Spleen (tissue), 11 donors: Measurements from ENCODE around the gene SLC28A1. TPM values are rescaled to one million over a fixed set of nuclear protein-coding genes. Genes with fewer than 3 reads are reported as not detected.
"Not testable (repeated sequence)": the region's sequence is repeated elsewhere in the genome, so short reads cannot be mapped to it uniquely, and the experiment has no call there.

Experiments used
- DNase-seq: peaks from one replicate; pipeline ENCODE4 v3.0.0-alpha.2; 2020
- H3K27ac ChIP-seq, 8 donors: fragments of 200-600 bp; sonication (generic) in 7 of 8; 1 replicate in 4 of 8; 2 replicates in 4 of 8; pipeline versions ENCODE4 v1.5.0 to v1.8.0; 2016 to 2021; ENCODE audit warnings: inconsistent platforms in 4 of 8, mild to moderate bottlenecking in 4 of 8, moderate library complexity in 1 of 8
- H3K27me3 ChIP-seq, 7 donors: fragments of 200-600 bp; sonication (generic) in 6 of 7; replicated peaks in 1 of 7; 1 replicate in 4 of 7; 2 replicates in 3 of 7; pipeline versions ENCODE4 v1.5.0 to v1.8.0; 2016 to 2021; ENCODE audit warnings: inconsistent platforms in 3 of 7, mild to moderate bottlenecking in 1 of 7
- H3K36me3 ChIP-seq, 6 donors: fragments of 200-600 bp; sonication (generic) in 5 of 6; 1 replicate in 4 of 6; 2 replicates in 2 of 6; pipeline versions ENCODE4 v1.5.0 to v1.8.0; 2016 to 2021; ENCODE audit warnings: inconsistent platforms in 2 of 6
- H3K4me1 ChIP-seq, 6 donors: fragments of 200-600 bp; sonication (generic) in 5 of 6; 1 replicate in 3 of 6; 2 replicates in 3 of 6; pipeline versions ENCODE4 v1.5.0 to v1.8.0; 2016 to 2021; ENCODE audit warnings: inconsistent platforms in 3 of 6
- H3K4me3 ChIP-seq, 8 donors: fragments of 200-600 bp; sonication (generic) in 7 of 8; 1 replicate in 4 of 8; 2 replicates in 4 of 8; pipeline versions ENCODE4 v1.5.0 to v1.8.0; 2016 to 2021; ENCODE audit warnings: inconsistent platforms in 4 of 8, mild to moderate bottlenecking in 4 of 8, moderate library complexity in 2 of 8
- H3K9me3 ChIP-seq, 8 donors: fragments of 200-600 bp; sonication (generic) in 7 of 8; 1 replicate in 4 of 8; 2 replicates in 4 of 8; pipeline versions ENCODE4 v1.5.0 to v1.8.0; 2016 to 2021; ENCODE audit warnings: inconsistent platforms in 4 of 8
- POLR2A ChIP-seq, 3 donors: fragments of 450-650 bp; IDR thresholded peaks; one replicate each; pipeline ENCODE4 v1.5.1; 2017; ENCODE audit warnings: antibody characterized with exemption in 3 of 3, mild to moderate bottlenecking in 1 of 3
- POLR2AphosphoS5 ChIP-seq, 3 donors: sonication (generic); formaldehyde crosslinking; IDR thresholded peaks; one replicate each; pipeline ENCODE4 v1.5.1; 2017; ENCODE audit warnings: antibody characterized with exemption in 3 of 3
- WGBS, 5 donors: extraction: QIAGEN DNeasy Blood & Tissue Kit in 3 of 5; methylation state at CpG; one replicate each; pipeline versions ENCODE4 v1.1.5 to v1.1.7; 2013 to 2018; 5-methylcytosine and 5-hydroxymethylcytosine counted together
- intact Hi-C: fragments of 100-400 bp; cut with DNase I; formaldehyde crosslinking; loops from one replicate; pipeline ENCODE4 v1.15.0; 2023; ENCODE audit warnings: low total_unique reads
- polyA plus RNA-seq, 3 donors: library from polyadenylated mRNA; stranded (reverse); fragments of 200-250 nt; gene quantifications; one replicate each; pipeline ENCODE4 v1.2.1, GENCODE V29; 2013
- total RNA-seq, 7 donors: library from RNA; depleted of rRNA in 3 of 7; stranded (reverse); fragments of >200 nt in 3 of 7; fragmentation: NEBNext Ultra II Directional in 4 of 7; extraction: Animal tissue kit (Norgen Biotek cat#: 25700) in 4 of 7; gene quantifications; one replicate each; pipeline versions ENCODE4 v1.1.0 to v1.2.1, GENCODE V29; 2016 to 2021
- TF ChIP-seq, protein P1 (sequence below), 11 experiments: fragments of 200-600 bp in 7 of 11; fragments of 450-650 bp in 4 of 11; sonication (generic) in 4 of 11; IDR thresholded peaks in 8 of 11; conservative IDR thresholded peaks in 3 of 11; 1 replicate in 7 of 11; 2 replicates in 4 of 11; pipeline versions ENCODE4 v1.4.0 to v1.8.0; 2016 to 2021; ENCODE audit warnings: antibody characterized with exemption in 11 of 11, inconsistent platforms in 4 of 11, mild to moderate bottlenecking in 1 of 11
- donor health status: healthy with polysubstance abuse.
- donor health status: DM: no; HTN: no; CAD: no; lungs with moderate emphysema.
- donor health status: DM: no; HTN: no; CAD: no.
- donor health status: Bipolar disorder and iron deficiency.
- donor health status: healthy.
- donor health status: DM: no; HTN: no; CAD: no.
- donor health status: DM: yes; HTN: yes; CAD: no.

The SLC28A1 gene
- total and polyA plus RNA-seq, 10 donors: 0.10 to 0.29 (median 0.16) TPM; not detected in 7

DNA sequence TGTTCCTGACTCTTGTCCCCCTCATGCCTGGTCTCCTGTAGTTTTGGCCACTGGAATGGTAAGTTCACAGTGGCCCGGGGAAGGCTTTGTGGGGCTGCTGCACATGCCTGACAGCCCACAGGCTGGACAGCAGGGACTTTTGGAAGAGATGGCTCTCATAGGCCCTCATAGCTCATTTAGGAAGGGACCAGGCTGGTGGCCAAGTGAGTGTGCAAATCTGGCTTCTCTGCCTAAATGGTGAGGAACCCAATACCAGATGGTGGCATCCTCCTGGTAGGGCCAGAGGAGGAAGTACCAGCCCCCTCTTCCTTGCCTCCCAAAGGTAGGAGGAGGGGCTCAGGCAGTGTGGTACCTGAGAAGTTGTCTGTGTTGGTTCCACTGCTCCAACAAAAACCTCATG lies 41.7 kb upstream of the SLC28A1 start:
- intact Hi-C loops: no loop called here
- TF ChIP-seq, protein P1, sequence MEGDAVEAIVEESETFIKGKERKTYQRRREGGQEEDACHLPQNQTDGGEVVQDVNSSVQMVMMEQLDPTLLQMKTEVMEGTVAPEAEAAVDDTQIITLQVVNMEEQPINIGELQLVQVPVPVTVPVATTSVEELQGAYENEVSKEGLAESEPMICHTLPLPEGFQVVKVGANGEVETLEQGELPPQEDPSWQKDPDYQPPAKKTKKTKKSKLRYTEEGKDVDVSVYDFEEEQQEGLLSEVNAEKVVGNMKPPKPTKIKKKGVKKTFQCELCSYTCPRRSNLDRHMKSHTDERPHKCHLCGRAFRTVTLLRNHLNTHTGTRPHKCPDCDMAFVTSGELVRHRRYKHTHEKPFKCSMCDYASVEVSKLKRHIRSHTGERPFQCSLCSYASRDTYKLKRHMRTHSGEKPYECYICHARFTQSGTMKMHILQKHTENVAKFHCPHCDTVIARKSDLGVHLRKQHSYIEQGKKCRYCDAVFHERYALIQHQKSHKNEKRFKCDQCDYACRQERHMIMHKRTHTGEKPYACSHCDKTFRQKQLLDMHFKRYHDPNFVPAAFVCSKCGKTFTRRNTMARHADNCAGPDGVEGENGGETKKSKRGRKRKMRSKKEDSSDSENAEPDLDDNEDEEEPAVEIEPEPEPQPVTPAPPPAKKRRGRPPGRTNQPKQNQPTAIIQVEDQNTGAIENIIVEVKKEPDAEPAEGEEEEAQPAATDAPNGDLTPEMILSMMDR (IDR thresholded peaks at IDR 0.05 in 8 of 11, conservative IDR thresholded peaks at IDR 0.05 in 3 of 11): no peak
- no peak for TF ChIP-seq POLR2A (IDR thresholded peaks at IDR 0.05)
- no peak for TF ChIP-seq POLR2AphosphoS5 (IDR thresholded peaks at IDR 0.05)
- Histone ChIP-seq H3K36me3 (no peaks in the 10 kb centered on the region), H3K4me3 (no peak overlapping the region), H3K4me1 (no peaks in the 10 kb centered on the region), H3K27me3 (no peaks in the 10 kb centered on the region), H3K27ac (no peak overlapping the region), H3K9me3 (peaks cover 0 to 16% (median 14%) of the 10 kb centered on the region in 8 donors)
- 95 to 100% (median 100%) methylated on average over 1 of the region's 1 CpG; no CpG with 5 or more reads in 1 of the 5 donors for WGBS, 5 donors
- DNase-seq: no peak

DNA sequence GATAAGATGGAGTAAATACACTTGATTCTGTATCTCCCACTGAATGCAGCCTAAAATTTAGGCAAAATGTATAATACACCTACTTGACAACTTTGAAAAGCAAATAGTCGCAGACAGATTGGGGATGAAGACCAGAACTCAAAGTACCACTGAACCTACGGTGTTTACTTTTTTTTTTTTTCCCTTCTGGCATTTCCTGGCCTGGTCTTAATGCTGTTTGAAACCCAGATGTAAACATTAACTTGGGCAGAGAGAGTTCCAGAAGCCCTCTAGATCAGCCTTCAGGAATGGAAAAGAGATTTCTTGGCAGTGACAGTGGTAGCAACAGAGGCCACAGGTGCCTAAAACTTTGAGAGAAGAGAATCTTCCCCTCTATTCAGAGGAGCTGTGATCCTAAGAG lies 39.5 kb upstream of the SLC28A1 start:
- no peak for DNase-seq
- Histone ChIP-seq H3K4me3 (no peak overlapping the region), H3K27me3 (no peaks in the 10 kb centered on the region), H3K4me1 (no peaks in the 10 kb centered on the region), H3K27ac (no peak overlapping the region), H3K9me3 (peaks cover 0 to 29% (median 23%) of the 10 kb centered on the region in 8 donors), H3K36me3 (no peaks in the 10 kb centered on the region)
- 70 to 95% (median 89%) methylated on average over 2 of the region's 2 CpGs for WGBS, 5 donors
- TF ChIP-seq POLR2AphosphoS5 (IDR thresholded peaks at IDR 0.05): no peak
- no peak for TF ChIP-seq POLR2A (IDR thresholded peaks at IDR 0.05)
- TF ChIP-seq, protein P1 (IDR thresholded peaks at IDR 0.05 in 8 of 11, conservative IDR thresholded peaks at IDR 0.05 in 3 of 11): no peak
- intact Hi-C loops: no loop called here

DNA sequence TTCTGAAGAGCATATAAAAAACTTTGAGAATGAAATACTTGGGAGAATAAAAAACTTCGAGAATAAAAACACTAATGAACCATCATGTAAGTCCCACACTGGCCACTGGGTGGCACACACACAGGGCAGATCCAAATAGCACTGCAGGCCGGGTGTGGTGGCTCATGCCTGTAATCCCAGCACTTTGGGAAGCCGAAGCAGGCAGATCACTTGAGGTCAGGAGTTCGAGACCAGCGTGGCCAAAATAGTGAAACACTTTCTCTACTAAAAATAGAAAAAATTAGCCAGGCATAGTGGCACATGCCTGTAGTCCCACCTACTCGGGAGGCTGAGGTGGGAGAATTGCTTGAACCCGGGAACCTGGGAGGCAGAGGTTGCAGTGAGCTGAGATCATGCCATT lies 38.8 kb upstream of the SLC28A1 start:
- H3K27me3 ChIP-seq, intact Hi-C loops, H3K36me3 ChIP-seq: not testable (repeated sequence)

DNA sequence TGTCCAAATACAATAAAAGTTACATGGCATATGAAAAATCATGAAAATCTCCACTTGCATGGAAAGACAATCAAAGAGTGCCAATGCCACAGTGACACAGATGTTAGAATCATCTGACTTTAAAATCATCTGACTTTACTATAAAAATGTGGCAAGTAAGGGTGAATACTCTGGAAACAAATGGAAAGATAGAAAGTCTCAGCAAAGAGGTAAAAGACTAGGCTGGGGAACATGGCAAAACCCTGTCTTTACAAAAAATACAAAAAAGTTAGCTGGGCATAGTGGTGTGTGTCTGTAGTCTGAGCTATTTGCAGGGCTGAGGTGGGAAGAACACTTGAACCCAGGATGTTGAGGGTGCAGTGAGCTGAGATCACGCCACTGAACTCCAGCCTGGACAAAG lies 38.2 kb upstream of the SLC28A1 start:
- no peaks in the 10 kb centered on the region for H3K36me3 ChIP-seq
- H3K27me3 ChIP-seq: no peaks in the 10 kb centered on the region
- 91 to 100% (median 94%) methylated on average over 1 of the region's 1 CpG for WGBS, 5 donors
- peaks cover 0 to 29% (median 23%) of the 10 kb centered on the region in 8 donors for H3K9me3 ChIP-seq
- intact Hi-C loops: no loop called here
- no peak for TF ChIP-seq POLR2AphosphoS5 (IDR thresholded peaks at IDR 0.05)
- TF ChIP-seq, protein P1 (IDR thresholded peaks at IDR 0.05 in 8 of 11, conservative IDR thresholded peaks at IDR 0.05 in 3 of 11): no peak
- H3K27ac ChIP-seq: no peak overlapping the region
- H3K4me3 ChIP-seq: no peak overlapping the region
- no peaks in the 10 kb centered on the region for H3K4me1 ChIP-seq
- no peak for DNase-seq

More for the DNA sequence above, 38.8 kb upstream of the SLC28A1 start:
- WGBS, 5 donors: 58 to 78% (median 73%) methylated on average over 7 of the region's 7 CpGs
- TF ChIP-seq, protein P1 (IDR thresholded peaks at IDR 0.05 in 8 of 11, conservative IDR thresholded peaks at IDR 0.05 in 3 of 11): peak in 10 of 11 experiments; percentile 33 to 74 (median 66)
- peak; percentile 83 for DNase-seq
- H3K9me3 ChIP-seq: peaks cover 0 to 29% (median 23%) of the 10 kb centered on the region in 8 donors
- not testable (repeated sequence) for H3K4me1 ChIP-seq, H3K4me3 ChIP-seq, H3K27ac ChIP-seq
